Measurements from ENCODE around the gene RAD54L.
A peak's percentile ranks its signal among the peaks of the same experiment; 100 is the strongest.

RAD54L gene

GRCh38 chr1:46295306-46295705 lies 47.7 kb downstream of the RAD54L start:
- no peak overlapping the region for H3K27ac ChIP-seq
- TF ChIP-seq CTCF (conservative IDR thresholded peaks at IDR 0.05) (no peak), ZFX (IDR thresholded peaks at IDR 0.05) (no peak)

- H3K27ac ChIP-seq = no peak overlapping the region
- TF ChIP-seq ZFX (IDR thresholded peaks at IDR 0.05) = no peak
- TF ChIP-seq CTCF (conservative IDR thresholded peaks at IDR 0.05) = no peak
These were observed 50.8 kb downstream of the RAD54L start for GRCh38 chr1:46298387-46298786.

GRCh38 chr1:46300673-46301405 lies 53.3 kb downstream of the RAD54L start:
- peak overlapping the region; percentile 98 for H3K27ac ChIP-seq
- TF ChIP-seq ZFX (IDR thresholded peaks at IDR 0.05) = no peak

- TF ChIP-seq ZFX (IDR thresholded peaks at IDR 0.05) (no peak), CTCF (conservative IDR thresholded peaks at IDR 0.05) (no peak)
- peak overlapping the region; percentile 98 for H3K27ac ChIP-seq
These were observed 53.8 kb downstream of the RAD54L start for GRCh38 chr1:46301406-46301807.

- peak overlapping the region; percentile 98 for H3K27ac ChIP-seq
- TF ChIP-seq ZFX (IDR thresholded peaks at IDR 0.05) (peak; percentile 96), CTCF (conservative IDR thresholded peaks at IDR 0.05) (no peak; the same call in 1 of the 2 replicates)
These were observed 54.5 kb downstream of the RAD54L start for GRCh38 chr1:46301808-46302640.

GRCh38 chr1:46302641-46303037 lies 55.1 kb downstream of the RAD54L start:
- no peak for TF ChIP-seq CTCF (conservative IDR thresholded peaks at IDR 0.05)
- TF ChIP-seq ZFX (IDR thresholded peaks at IDR 0.05) = peak; percentile 99
- H3K27ac ChIP-seq = peak overlapping the region; percentile 98

- peak within 1 kb of the TSS; percentile 98 for H3K27ac ChIP-seq
- TF ChIP-seq CTCF (conservative IDR thresholded peaks at IDR 0.05) (no peak; the same call in 1 of the 2 replicates), ZFX (IDR thresholded peaks at IDR 0.05) (no peak; the same call in 1 of the 2 replicates)
These were observed 55.7 kb downstream of the RAD54L start, which contains the start of the genes LRRC41 and UQCRH for GRCh38 chr1:46303038-46303871. LRRC41 (minus strand) TSS chr1:46303616; CDS start chr1:46303322, 294 bp downstream. UQCRH (plus strand) TSS chr1:46303698; CDS start chr1:46303767, 69 bp downstream.
